HG03064 (cell line): ENCODE measurements around the gene FANCC.

Experiments
- ATAC-seq: cut with Tn5 transposase; IDR thresholded peaks from one replicate; pipeline ENCODE4 v1.9.1; 2021; ENCODE audit warnings: low read depth; ENCODE audit not compliant: unreplicated experiment

FANCC gene

DNA sequence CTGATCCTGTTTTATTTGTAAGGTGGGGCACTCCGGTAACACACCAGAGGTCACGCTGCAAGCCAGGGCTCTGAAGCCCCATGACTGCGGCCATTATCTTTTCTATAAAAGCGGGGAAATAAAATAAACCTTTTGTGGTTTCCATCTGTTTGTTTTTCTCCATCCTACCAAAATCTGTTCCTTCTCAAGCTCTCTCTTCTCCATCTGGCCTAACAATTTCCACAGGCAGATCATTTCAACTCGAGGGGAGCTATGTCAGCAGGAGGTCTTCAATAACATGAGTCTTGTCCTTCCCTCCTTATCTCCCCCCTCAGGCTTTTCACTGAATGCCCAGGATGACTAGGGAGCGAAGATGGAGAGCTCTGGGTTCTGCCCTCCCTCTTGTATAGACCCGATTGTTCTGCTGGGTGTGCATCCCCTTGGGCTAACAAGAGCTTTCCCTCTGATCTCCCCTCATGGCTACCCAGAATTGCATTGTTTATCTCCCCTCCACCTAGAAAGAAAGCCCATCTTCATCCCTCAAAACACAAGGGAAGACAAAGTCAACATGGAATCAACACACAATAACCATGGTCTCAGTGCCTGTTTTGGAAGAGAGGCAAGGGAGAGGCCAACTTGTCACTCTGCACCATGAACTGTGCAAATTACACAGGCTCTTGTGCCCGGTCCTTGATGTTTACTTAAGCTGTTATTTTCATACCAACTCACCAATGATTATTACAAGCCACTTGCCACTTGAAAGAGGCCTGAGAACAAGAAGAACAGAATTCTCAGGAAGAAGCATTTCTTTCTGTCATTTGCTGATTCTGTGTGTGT lies 187.8 kb downstream of the FANCC start:
- ATAC-seq: no peak

DNA sequence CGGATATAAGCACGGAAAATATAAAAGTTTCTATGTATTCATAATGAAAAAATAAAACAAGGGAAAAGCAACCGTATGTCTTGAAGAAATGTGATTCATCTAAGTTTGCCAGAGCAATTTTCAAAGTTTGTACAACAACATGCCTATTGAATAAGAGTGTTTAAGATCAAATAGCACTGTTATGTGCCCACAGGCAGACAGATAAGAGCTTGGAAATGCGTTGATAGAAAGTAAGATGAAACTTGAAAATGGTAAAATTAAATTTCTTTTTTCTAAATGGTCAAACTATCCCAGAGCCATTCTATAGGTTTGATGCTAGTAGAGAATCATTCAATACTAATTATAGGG lies 189.4 kb downstream of the FANCC start:
- no peak for ATAC-seq

DNA sequence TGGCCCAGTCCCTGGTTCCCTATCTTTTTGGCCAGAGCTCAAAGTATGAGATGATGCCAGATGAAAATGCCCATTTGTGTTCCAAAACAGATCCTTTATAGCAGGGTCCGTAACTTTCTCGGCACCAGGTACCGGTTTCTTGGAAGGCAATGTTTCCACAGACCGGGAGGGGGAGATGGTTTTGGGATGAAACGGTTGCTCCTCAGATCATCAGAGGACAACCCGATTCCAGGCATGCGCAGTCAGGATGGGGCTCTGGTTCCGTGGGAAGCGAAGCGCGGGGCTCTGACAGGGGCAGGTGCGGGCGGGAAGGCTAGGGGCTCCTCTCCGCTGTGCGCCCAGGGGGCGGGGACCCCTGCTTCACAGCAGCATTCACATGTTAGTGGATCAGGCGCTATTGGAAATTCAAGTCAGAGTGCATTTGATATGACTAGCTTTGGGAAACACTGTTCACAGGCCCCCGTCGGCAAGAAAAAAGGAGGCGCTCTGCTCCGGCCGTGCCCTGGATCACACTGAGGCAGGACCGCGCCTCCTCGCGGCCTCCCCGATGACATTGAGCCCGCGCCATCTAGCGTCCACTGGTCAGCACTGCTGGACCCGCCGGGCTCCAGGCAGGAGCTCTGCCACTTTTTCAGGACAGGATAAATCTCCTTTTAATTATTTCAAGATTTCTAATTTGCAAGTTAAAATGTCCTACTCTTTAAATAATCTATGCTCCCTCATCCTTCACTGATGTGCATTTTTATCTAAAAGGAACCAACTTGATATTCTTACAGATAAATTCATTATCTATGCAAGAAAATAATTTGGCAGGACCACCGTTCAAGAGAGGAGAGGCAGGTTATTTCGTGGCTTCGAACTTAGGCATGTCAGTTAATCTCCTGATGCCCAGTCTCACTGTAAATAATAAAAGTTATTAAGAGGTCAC lies 190.0 kb downstream of the FANCC start:
- no peak for ATAC-seq

DNA sequence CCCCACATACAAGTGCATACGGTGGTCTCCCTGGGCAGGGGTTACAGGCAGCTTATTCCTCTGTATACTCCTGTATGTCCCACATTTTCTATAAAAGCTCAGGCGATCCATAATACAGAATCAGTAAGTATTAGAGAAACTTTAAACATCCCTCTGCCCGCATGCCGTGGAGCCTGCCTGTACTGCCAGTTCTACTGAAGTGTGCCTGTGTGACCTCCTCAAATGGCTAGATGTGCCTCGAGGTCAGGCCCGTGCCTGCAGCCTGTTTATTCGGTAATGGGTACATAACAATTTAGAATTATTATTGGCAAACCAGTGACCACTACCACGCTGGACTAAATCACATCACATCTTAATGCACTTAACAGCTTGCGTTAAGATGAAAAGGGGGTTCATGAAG lies 190.8 kb downstream of the FANCC start:
- ATAC-seq: no peak

DNA sequence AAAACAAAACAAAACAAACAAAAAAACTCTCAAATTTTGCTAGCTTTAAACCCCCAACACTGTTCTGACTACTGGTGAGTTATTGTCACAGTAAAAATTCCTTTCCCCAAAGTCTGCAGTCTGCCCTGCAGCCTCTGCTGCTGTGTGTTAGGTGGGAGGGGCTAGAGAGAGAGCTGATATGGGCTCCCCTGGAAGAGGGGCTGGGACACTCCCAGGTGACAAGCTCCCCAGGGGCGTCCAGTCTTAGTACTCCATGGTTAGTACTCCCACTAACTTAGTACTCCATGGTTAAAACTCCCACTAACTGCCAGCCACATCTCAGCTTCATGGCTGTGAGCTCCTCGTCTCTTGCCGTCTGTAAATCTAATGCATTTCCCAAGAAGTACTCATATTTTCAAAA lies 191.9 kb downstream of the FANCC start:
- no peak for ATAC-seq

DNA sequence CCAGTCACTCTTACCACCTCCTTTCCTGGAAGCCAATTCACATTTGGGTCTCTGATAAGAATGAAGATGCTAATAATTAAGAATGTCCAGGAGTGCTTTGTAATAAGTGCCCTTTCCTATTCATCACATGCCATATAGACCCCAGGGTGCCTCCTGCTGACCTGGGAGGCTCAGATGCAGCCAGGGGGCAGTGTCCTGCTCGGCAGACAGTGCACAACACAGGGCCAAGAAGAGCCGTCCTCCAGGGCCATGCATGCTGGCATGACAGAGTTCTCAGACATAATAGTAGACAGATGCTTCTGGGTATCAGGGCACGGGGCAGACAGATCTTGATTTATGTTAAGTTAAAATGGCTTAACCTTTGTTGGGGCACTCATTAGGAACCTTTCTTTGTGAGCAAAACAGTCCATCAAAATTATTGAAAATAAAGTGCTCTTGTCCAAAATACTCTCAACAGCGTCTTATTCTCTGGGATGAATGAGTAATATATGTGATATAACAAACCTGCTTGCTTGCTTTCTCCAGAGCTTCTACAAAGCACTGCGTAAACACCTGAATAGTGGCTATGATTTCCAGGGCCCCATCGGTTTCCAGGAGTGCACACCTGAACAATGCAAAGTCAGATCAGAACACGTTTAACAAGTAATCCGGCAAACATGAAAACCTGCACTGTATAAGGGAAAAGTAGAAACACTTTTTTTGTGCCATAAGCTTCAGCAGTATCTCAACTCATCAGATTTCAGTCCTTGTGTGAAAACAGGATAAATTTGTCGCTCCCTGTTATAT lies 192.7 kb downstream of the FANCC start:
- no peak for ATAC-seq

DNA sequence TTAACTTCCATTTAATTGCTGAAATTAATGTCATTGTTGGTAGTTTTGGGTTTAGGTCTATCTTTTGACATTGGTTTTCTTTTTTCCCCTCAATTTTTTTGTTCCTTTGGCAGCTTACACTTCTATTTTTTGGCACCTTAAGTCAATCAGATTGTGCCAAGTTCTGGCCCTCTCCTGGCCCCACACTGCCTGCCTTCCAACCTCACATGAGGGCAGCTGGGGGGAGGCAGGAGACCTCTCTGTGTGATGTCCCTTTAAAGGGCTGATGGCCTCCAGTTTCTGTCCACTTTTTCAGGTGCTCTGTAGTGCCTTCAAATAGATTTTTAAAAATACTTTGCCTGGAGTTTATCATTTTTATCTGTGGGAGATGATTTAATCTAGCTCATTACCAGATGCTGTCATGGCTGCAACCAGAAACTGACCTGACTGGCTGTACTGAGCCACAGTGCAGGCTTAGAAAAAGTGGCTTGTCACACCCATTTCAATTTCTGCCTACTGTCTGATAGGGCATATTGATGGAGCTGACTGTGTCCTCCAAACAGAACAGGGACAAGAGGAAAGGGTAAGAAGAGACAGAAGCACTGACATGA lies 196.6 kb downstream of the FANCC start:
- ATAC-seq: no peak

DNA sequence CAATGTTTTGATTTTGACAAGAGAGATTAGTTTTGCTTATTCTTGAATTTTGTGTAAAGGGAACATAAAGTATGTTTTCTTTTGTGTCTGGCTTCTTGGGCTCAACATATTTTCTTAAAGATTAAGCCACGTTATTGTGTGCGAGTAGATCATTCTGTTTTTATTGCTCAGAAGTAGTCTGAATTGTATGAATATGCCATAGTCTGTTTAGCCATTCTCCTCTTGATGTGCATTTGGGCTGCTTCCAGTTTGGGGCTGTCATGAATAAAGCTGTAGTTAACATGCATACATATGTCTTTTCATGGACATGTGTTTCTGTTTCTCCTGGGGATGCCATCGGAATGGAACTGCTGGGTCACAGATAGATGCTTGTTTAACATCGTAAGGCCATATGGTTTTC lies 198.9 kb downstream of the FANCC start:
- ATAC-seq: no peak

DNA sequence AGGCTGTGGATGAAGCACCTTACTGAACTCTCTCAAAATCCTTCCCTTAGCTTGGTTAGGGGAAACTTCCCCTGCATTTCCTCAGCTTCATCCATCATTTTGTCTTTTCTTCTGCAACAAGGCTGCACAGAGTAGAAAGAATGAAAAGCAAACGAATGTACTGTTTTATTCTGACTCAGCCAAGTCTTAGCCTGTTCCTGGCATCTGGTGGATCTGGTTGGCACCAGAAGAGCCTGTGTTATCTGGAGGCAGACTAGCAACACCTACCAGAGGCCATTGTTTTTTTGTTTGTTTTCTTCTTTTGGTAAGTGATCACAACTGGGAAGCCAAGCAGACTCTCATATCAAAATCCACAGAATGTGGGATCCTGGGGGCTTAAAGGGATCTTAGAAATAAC lies 200.7 kb downstream of the FANCC start:
- ATAC-seq: no peak

DNA sequence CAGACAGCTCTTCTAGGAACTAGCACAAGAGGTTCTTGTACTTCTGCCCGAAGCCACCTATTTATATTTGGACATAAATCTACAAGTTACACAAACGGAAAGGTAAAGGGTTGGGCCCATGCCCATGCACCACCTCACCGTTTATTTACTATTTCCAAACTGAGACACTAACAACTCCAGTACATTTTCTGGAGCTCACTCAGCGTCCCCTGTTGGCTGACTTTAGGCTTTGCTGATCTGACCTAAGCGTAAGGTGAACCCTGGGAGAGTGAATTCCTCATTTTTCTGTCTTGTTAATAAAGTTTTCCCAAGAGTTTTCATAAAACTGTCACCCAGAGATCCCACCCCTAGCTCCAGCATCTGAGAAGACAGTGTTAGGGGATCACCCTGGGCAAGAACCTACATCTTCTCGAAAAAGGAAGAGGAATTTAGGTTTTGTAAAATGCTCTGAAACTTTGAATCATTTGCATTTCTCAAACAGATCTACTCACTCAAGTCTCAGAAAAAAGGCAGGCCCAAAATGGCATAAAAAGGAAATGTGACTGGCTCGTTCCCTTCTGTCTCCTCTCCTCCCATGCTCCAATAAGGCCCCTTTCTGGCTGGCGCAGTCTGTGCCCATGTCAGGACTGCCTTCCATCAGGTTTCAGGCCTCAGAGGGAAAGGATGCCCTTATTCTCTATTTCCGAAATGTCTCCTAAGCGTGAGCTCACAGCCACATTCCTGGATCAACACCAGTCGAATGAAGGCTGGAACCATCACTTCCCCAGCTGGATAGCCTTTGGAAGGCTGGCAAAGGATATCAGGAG lies 201.3 kb downstream of the FANCC start:
- ATAC-seq: no peak

DNA sequence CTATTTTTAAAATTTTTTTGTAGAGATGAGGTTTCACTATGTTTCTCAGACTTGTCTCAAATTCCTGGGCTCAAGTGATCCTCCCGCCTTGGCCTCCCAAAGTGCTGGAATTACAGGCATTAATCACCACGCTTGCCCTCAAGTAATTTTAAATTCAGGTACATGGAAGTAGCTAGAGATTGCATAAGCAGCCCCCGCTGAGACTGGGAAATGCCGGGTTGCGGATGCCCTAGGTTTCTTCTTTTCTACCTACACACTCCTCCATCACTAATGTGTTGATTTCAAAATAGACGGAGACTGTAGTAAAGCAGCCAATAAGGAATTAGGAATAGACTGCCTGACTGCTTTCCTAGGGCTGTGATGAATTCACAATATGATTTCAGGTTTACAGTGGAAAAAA lies 202.4 kb downstream of the FANCC start:
- no peak for ATAC-seq

DNA sequence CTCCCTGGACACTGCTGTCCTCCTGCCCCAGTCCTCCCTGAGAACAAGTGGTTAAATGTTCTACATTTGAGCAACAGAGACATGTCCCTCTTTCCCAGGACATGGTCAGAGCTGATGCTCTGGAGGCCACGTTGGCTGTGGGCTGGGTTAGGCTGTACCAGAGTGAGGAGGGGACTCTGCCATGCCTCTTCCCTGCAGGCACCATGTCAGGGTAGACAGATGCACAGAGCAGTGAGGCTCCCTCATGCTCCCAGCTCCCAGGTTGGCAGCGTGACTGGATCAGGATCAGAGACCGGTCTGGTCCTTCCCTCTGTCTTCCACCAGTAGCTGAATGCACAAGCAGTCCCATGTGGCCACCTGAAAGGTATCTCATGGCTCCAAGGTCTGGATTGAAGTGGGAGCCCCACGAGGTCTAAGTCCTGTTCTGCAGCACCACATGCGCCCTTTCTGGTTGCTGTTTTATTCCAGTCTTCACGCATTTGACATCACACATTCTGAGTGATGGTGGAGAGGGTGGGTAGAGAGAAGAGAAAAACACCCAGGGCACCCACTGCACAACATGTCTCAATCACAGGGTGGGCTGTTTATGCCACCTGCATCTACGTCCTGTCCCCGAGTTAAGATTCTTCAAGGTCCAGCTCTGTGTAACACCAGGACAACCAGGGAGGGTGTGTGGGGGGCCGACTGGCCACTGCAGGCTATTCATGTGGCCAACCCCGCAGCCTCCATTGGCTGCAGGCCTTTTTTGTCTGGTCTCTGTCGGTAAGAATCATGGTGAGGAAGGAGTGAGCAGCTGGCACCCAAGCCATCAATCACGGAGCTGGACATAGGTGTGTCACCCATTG lies 204.9 kb downstream of the FANCC start:
- no peak for ATAC-seq

DNA sequence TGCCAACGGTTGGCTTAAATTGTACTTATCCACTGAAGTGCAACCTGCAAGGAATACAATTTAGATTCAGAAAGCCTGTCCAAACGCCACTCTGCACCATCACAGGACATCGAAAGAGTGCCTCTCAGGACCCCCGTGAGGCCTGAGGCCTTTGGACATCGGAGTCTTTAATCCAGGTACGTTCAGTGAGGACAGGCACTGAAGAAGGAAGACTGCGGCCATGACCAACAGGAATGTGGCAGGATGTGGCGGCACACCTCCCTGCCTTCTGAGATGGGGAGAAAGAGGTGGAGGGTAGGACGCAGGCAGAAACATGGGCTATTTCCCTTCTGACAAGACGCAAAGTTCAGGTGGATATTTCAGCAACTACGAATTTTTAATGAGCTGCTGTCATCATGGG lies 205.8 kb downstream of the FANCC start:
- ATAC-seq: no peak

DNA sequence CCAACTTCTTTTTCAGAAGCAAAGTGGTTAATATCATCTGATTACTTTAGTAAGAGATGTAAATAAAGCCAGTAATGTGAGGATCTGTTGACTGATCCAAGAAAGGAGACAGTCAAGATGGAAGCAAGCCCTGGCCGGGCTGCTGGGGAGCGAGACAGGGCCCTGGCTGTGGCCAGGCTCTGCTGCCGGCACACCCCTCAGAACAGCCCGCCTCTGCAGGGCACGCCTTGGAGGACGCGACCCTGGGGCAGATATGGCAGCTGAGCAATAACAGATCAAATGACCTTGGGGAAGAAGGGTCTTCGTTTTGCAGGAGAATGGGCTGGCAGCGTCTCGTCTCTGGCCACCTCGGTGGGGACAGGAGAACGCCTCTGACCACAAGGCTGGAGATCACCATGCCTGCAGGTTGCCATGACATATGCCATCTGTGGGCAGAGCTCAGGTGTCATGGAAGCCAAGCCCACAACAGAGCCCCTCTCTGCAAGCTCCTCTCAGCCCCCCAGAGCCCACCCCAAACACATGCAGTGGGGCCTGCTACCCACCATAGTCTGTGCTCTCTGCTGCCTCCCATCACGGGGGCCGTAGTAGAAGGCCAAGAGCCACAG lies 206.5 kb downstream of the FANCC start:
- no peak for ATAC-seq

DNA sequence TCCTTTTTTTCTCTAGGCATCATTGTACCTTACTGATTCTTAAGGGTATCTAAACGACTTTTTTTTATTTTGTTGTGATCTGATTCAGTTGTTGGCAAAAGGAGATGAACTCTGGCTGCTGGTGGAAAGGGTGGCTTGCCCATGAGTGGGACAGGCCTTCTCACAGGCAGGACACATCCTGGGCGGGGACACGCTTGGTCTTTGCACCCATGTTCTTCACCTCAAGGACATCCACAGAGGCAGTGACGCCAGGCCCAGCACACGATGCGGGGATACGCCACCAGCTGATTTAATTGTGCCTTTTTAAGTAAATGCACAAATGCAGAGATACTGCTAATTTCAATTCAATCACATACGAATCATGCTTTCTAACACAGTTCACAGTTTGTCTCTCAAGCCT lies 208.1 kb downstream of the FANCC start:
- no peak for ATAC-seq

DNA sequence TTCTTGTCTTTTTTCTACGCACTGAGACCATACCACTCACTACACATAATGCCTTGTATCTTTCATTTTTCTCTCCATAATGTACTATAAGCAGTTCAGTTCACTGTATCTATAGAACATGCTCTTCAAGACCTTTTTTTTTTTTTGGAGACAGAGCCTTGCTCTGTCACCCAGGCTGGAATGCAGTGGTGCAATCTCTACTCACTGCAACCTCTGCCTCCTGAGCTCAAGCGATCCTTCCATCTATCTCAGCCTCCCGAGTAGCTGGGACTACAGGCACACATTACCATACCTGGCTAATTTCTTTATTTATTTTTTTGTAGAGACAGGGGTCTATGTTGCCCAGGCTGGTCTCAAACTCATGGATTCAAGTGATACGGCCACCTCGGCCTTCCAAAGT lies 208.7 kb downstream of the FANCC start:
- no peak for ATAC-seq

DNA sequence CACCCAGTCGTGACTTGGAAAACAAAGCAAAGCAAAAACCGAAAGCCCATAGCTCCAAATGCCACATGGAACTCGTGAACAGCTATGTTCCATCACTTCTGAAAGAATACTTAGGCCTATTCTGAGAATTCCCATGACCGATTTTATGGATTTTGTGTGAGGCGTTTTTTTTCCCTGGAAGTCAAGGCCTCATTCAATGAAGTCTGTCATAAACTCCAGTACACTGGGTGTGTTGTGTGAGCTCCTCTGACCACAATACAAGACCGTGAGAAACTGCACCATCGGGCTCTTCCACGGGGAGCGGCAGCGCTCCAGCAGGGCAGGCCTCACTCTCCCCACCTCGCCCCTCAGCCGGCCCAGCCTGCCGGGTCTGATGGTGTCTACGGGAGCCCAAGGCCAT lies 209.5 kb downstream of the FANCC start:
- ATAC-seq: no peak

DNA sequence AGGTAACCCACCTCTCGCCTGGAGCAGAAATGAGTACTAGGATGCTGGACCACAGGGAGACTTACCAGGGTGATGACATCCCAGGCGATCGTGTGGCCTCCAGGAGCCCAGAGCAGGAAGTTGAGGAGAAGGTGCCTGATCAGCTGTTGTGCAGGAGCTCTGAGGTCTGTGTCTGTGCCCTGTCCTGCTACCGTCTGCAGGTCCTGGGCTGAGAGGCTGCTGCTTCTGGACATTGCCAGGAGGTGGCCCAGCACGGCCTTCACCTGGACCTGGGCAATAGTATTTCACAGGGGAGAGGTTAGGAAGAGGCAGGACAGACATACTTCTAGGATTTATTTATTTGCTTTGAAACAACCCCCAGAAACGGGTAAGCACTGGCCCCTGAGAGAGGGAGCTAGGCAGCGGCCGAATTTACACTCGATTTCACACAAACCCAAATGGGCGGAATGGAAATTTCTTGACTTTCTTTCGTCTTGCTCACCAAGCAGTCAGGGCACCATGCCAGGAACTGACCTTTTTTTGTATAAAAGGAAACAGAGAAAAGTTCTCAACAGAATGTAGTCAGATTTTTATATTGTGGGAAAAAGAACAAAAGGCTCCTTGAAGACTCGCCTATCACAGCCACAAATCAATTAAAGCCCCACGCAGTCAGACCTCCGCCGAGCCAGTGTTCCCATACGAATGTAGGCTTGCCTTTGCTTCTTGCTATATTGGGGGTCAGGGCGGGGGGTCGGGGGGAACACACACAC lies 210.3 kb downstream of the FANCC start:
- no peak for ATAC-seq
